Adipocyte (in vitro differentiated cells): Measurements from ENCODE around the gene HCAR2.
"Not testable (repeated sequence)": the region's sequence is repeated elsewhere in the genome, so short reads cannot be mapped to it uniquely, and the experiment has no call there.

Source experiments
- DNase-seq: peaks from one replicate; pipeline ENCODE4 v3.0.0-alpha.2; 2015; ENCODE audit warnings: low read depth
- H3K27me3 ChIP-seq: replicated peaks from 2 replicates; pipeline ENCODE4 v1.7.0; 2013; ENCODE audit warnings: mild to moderate bottlenecking, low read length, moderate library complexity; ENCODE audit not compliant: control insufficient read depth, insufficient read depth
- H3K36me3 ChIP-seq: 2 replicates; pipeline ENCODE4 v1.7.0; 2013; ENCODE audit warnings: low read length, mild to moderate bottlenecking, moderate library complexity; ENCODE audit not compliant: control insufficient read depth, insufficient read depth, severe bottlenecking
- H3K4me1 ChIP-seq: 2 replicates; pipeline ENCODE4 v1.7.0; 2013; ENCODE audit warnings: mild to moderate bottlenecking, low read length, moderate library complexity; ENCODE audit not compliant: control insufficient read depth, insufficient read depth
- H3K4me3 ChIP-seq: 2 replicates; pipeline ENCODE4 v1.7.0; 2013; ENCODE audit warnings: mild to moderate bottlenecking, low read length, moderate library complexity
- H3K9ac ChIP-seq: 2 replicates; pipeline ENCODE4 v1.7.0; 2013; ENCODE audit warnings: mild to moderate bottlenecking, low read length, moderate library complexity
- H3K9me3 ChIP-seq: 2 replicates; pipeline ENCODE4 v1.7.0; 2013; ENCODE audit warnings: mild to moderate bottlenecking, low read length, moderate library complexity; ENCODE audit not compliant: control insufficient read depth

The HCAR2 gene

DNA sequence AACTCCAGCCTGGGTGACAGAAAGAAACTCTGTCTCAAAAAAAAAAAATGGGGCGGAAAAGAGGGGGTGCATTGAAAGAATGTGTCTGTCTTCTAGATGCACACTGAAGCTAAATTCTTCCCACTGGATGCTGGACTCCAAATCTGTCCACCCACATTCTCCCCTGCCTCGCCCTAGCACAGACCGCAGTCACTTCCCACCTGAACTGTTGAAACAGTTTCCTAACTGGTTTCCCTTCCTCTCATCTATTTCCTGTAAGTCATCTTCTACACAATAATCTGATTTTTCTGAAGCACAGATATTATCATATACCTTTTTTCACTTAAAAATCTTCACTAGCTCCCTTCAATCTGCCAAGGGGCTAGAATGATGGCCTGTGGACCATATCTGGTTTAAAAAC, 29.0 kb upstream of the HCAR2 start:
- Histone ChIP-seq H3K27me3 (peaks cover 2% of the 10 kb centered on the region), H3K36me3 (no peaks in the 10 kb centered on the region)

DNA sequence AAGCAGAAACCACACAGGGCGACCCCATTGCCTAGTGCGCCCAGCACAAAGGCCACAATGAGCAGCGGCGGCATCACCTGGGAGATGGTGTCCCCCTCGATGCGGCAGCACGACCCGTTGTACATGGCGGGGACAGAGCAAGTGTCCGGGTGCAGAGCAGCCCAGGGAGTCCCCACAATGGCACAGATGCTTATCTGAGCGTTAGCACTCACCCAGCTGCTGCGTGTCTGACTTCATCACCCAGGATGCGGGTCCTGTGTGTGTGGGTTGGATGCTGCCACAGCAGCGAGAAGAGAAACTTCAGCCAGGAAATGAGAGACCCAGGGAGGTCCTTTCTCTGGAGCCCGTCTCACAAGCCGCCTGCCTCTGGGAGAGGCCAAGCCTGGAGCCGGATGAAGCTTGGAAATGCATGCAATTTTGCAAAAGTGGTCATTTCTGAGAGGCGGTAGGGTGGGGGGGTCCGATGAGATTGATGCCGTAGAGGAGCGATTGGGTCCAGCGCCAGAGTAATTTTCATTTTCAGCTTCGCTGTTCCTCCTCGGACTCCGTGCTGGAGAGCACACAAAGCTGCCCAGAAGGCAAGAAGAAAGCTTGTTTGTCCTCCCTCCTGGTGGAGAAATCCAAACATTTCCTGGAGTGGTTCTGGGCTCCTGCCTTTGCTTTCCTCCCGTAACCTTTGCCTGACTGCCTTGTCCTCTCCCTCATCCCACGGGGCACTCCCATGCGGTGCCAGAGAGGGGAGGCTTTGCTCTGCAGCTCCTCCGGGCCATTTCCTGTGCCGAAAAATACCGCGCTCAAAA, 27.3 kb upstream of the HCAR2 start, which contains the start of gene HCAR1:
Gene HCAR1 (minus strand): TSS at position 630 of the 800 bp plus-strand sequence. CDS start 505 bp downstream, at position 125.
- no peaks in the 10 kb centered on the region for H3K9me3 ChIP-seq
- peak within 1 kb of the TSS; percentile 79 for H3K9ac ChIP-seq
- peaks cover 2% of the 10 kb centered on the region for H3K27me3 ChIP-seq
- peak within 1 kb of the TSS; percentile 80 for H3K4me3 ChIP-seq
- peaks cover 21% of the 10 kb centered on the region for H3K4me1 ChIP-seq
- no peaks in the 10 kb centered on the region for H3K36me3 ChIP-seq
- peak; percentile 29 for DNase-seq

More for the DNA sequence above, 29.0 kb upstream of the HCAR2 start:
- H3K9me3 ChIP-seq: no peaks in the 10 kb centered on the region
- H3K9ac ChIP-seq: no peak overlapping the region
- no peak for DNase-seq
- no peak overlapping the region for H3K4me3 ChIP-seq
- peaks cover 21% of the 10 kb centered on the region for H3K4me1 ChIP-seq

DNA sequence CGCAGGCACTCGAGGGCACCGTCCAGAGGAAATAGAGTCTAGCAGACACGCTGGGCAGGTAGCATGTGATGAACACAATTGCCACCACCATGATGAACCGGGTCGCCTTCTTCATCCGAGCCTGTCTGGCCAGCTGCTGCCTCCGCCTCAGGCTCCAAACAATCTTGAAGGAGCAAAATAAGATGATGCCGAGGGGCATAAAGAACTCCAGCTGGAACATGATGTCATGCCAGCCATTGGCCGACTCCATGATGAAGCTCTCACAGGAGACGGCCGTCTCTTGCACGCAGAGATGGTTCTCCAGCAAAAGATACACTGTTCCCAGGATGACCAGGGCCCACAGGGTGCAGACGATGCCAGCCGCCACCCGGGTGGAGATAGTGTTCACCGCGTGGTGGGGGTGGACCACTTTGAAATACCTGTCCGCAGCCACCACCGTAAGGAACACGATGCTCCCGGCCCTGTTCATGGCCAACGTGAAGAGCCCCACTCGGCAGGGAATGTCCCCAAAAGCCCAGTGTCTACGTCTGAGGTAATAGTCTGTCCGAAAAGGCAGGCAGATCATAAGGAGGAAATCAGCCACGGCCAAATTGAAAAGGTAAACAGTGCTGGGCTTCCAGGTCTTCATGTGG, 26.5 kb upstream of the HCAR2 start:
- Histone ChIP-seq H3K9me3 (no peaks in the 10 kb centered on the region), H3K4me3 (peak overlapping the region; percentile 80), H3K27me3 (peaks cover 2% of the 10 kb centered on the region), H3K9ac (peak overlapping the region; percentile 79), H3K36me3 (no peaks in the 10 kb centered on the region), H3K4me1 (peaks cover 21% of the 10 kb centered on the region)
- no peak for DNase-seq

DNA sequence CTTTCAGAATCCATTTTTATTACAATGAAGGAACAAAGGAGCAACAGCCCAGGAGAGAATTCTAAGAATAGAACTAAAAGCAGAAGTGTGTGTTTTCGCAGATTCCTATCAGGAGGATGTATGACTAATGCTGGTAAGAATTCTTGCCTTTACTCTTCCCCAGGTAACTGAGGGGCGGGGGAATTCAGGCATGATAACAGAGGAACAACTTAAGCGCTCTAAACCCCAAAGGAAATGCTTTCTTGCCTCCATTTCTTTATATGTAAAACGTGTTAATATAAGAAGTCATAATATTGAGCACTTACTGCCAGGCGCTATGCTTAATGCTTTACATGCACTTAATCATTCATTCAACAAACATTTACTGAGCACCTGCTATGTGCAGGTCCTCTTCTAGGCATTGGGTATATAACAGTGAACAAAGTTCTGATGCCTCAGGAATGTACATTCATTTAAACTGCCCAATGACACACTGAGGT, 23.0 kb upstream of the HCAR2 start:
- no peak overlapping the region for H3K4me3 ChIP-seq
- peaks cover 20% of the 10 kb centered on the region for H3K4me1 ChIP-seq
- no peaks in the 10 kb centered on the region for H3K9me3 ChIP-seq
- DNase-seq: no peak
- H3K36me3 ChIP-seq: no peaks in the 10 kb centered on the region
- no peak overlapping the region for H3K9ac ChIP-seq
- H3K27me3 ChIP-seq: peaks cover 2% of the 10 kb centered on the region

DNA sequence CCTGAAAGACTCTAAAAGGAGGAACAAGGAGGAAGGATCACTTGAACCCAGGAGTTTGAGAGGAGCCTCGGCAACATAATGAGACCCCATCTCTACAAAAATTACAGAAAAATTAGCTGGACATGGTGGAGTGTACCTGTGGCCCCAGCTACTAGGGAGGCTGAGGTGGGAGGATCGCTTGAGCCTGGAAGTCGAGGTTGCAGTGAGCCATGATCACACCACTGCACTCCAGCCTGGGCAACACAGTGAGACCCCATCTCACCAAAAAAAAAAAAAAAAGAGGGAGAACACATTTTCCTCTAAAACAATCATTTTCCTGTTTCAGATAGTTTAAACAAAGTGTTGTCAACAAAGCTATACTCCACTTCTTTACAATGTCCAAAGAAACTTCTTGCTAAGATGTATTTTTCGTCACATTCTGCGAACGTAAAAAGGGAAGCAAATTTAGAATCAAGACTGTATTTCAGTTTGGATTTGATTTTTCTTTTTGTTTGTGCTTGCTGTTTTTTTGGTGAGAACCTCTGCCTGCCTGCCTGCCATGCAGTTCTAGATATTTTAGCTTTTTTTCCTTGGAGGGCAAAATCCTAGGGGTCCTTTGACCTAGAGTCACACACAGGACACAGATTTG, 22.4 kb upstream of the HCAR2 start:
- no peak for DNase-seq
- Histone ChIP-seq H3K9ac (no peak overlapping the region), H3K4me3 (no peak overlapping the region), H3K27me3 (peaks cover 2% of the 10 kb centered on the region), H3K9me3 (no peaks in the 10 kb centered on the region), H3K4me1 (peaks cover 14% of the 10 kb centered on the region), H3K36me3 (no peaks in the 10 kb centered on the region)

DNA sequence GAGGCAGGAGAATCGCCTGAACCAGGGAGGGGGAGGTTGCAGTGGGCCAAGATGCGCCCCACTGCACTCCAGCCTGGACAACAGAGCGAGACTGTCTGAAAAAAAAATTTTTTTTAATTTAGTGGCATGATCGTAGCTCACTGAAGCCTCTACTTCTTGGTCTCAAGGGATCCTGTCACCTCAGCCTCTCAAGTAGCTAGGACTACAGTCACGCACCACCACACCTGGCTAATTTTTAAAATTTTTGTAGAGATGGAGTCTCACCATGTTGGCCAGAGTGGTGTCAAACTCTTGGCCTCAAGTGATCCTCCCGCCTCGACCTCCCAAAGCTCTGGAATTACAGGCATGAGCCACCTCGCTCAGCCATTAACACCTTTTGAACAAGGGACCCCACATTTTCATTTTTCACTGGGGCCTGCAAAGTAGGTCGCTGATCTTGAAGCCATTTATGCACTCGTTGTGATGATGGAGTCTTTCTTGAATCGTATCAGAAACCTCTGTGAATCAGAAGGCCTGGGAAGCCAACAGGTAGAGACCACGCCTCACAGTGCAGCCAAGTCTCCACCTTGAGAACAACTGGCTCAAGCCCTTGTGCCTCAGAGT, 21.6 kb upstream of the HCAR2 start:
- H3K9me3 ChIP-seq: no peaks in the 10 kb centered on the region

DNA sequence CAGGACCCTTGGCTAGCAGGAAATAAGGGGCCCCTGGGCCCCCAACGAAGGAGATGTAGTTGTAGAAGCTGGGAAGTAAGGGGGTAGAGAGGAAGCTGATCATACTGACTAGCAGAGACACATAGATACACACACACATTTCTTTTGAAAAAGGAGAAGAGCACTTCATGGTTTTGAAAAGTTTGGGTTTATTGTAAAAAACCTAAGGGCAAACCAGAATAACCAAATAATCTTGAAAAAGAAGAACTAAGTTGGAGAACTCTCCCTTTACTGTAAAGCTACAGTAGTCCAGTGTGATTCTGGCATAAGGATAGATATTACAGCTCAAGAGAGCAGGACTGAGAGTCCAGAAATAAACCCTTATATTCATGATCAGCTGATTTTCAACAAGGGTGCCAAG, 19.2 kb upstream of the HCAR2 start:
- DNase-seq: no peak

More for the DNA sequence above, 21.6 kb upstream of the HCAR2 start:
- no peak for DNase-seq
- no peak overlapping the region for H3K9ac ChIP-seq
- no peaks in the 10 kb centered on the region for H3K27me3 ChIP-seq
- H3K36me3 ChIP-seq: no peaks in the 10 kb centered on the region
- no peak overlapping the region for H3K4me3 ChIP-seq
- H3K4me1 ChIP-seq: peaks cover 11% of the 10 kb centered on the region

DNA sequence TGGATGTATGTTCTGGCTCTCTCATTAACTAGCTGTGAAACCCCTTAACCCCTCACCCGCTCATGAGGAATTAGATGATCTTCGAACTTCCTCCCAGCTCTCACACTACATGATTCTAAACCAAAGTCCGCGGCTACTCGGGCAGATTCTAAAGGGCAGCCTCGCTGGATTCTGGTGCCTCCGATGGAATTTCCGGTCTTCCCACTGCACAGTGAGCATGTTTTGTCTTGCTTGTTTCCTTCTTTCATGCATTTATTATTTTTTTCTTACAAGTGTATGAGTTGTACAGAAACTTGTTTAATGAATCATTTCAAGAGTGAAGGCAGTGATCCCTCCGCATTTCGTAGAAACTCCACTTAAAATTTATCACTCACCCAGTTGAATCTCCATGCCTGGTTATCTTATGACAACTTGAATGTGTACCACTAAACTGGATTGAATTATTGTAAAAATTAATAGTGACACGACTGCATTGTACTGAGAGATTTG, 17.9 kb upstream of the HCAR2 start:
- Histone ChIP-seq H3K27me3 (no peaks in the 10 kb centered on the region), H3K36me3 (no peaks in the 10 kb centered on the region)
- DNase-seq: no peak

More for the DNA sequence above, 19.2 kb upstream of the HCAR2 start:
- Histone ChIP-seq H3K4me3 (no peak overlapping the region), H3K9ac (no peak overlapping the region), H3K4me1 (peaks cover 5% of the 10 kb centered on the region), H3K27me3 (no peaks in the 10 kb centered on the region), H3K36me3 (no peaks in the 10 kb centered on the region), H3K9me3 (no peaks in the 10 kb centered on the region)

DNA sequence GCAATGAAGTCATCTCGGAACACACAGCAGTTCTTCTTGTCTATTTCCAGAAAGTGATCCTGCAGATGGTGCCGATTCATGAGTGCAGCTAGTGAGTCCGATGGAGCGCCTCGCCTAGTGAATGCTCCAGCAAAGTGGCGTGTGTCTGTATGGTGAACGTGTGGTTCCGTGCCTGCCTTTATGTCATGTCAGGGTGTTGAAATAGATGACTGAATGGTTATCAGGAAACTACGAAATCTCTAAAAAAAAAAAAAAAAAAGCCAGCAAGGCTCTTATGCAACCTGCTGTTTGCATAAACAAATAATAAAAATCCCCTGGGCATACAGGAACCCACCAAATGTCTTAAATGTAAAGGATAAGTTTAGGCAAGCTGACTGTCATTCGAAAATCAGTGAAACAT, 13.5 kb upstream of the HCAR2 start, which contains the start of gene HCAR3:
Gene HCAR3 (minus strand): TSS at position 154 of the 400 bp plus-strand sequence. CDS start 74 bp downstream, at position 80.
- peaks cover 20% of the 10 kb centered on the region for H3K4me1 ChIP-seq
- not testable (repeated sequence) for H3K27me3 ChIP-seq, DNase-seq, H3K9ac ChIP-seq, H3K4me3 ChIP-seq, H3K9me3 ChIP-seq, H3K36me3 ChIP-seq

More for the DNA sequence above, 17.9 kb upstream of the HCAR2 start:
- no peak overlapping the region for H3K9ac ChIP-seq
- H3K9me3 ChIP-seq: no peaks in the 10 kb centered on the region
- H3K4me3 ChIP-seq: no peak overlapping the region
- H3K4me1 ChIP-seq: peaks cover 12% of the 10 kb centered on the region

DNA sequence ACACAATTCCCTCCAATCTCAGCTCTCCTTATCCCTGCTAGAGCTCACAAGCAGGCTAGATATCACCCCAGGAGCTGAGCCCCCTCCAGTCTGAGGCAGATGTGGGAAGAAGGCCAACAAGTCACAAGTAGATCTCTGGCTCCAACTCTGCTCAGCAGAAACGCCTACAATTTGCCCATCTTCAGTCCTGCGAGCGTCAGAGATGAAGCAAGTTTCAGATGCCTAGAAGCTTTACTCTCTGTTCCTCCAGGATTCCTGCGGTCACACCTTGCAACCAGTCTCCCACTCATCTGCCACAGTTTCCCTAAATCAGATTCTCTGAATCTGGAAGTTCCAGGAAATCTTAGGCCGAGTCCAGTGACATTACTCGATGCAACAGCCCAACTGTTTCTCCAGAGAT, 12.1 kb upstream of the HCAR2 start:
- DNase-seq, H3K27me3 ChIP-seq, H3K4me3 ChIP-seq, H3K36me3 ChIP-seq, H3K9me3 ChIP-seq: not testable (repeated sequence)
- peak overlapping the region; percentile 73 for H3K9ac ChIP-seq
- peaks cover 18% of the 10 kb centered on the region for H3K4me1 ChIP-seq
